ENCODE data around the gene PRDX5. TPM values are rescaled to one million over a fixed set of nuclear protein-coding genes. Genes with fewer than 3 reads are reported as not detected.

Gene PRDX5
- total RNA-seq, 2 donors from 2014 or later: 235 to 289 TPM

DNA sequence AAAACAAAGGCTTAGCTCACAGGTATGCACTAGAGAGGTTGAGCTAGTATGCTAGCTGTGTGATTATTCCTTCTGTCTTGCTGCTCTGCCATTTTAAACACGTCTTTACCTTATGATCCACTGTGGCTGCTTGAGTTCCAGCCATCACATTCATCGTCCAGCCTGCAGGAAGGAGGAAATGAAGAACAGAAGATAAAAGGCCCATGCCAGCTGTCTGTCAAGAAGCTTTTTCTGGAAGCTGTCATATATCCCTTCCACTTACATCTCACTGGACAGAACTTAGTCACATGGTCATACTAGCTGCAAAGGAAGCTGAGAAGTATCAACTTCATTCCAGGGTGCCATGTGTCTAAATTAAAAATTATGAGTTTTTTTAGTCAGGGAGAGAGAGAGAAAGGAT, 9.5 kb downstream of the PRDX5 start:
- Mint-ChIP-seq H3K36me3 (ENCODE audit: low read depth) (no peaks in the 10 kb centered on the region), H3K27me3 (ENCODE audit: insufficient read depth) (peaks cover 4% of the 10 kb centered on the region), H3K27ac (no peak overlapping the region), H3K4me1 (peaks cover 6% of the 10 kb centered on the region), H3K9me3 (no peaks in the 10 kb centered on the region), H3K4me3 (no peak overlapping the region)
- DNase-seq: no peak
- H3K9ac ChIP-seq (ENCODE audit: extremely low read depth, low read length, poor library complexity, severe bottlenecking): no peak overlapping the region
- no peak overlapping the region for H3K27ac ChIP-seq (ENCODE audit: low read depth, low read length)
- no peaks in the 10 kb centered on the region for H3K27me3 ChIP-seq (ENCODE audit: control insufficient read depth, insufficient read depth, low read length, poor library complexity, severe bottlenecking)
- no peaks in the 10 kb centered on the region for H3K9me3 ChIP-seq (ENCODE audit: control insufficient read depth, low read length)
- 97 to 100% methylated on average over 2 of the region's 2 CpGs for WGBS, 2 experiments (ENCODE audit: insufficient coverage in 1 of 2, insufficient read length in 1 of 2)
- H3K4me1 ChIP-seq (ENCODE audit: control insufficient read depth, insufficient read depth, low read length): no peaks in the 10 kb centered on the region
- no peaks in the 10 kb centered on the region for H3K36me3 ChIP-seq (ENCODE audit: control insufficient read depth, insufficient read depth, low read length)
- H3K4me3 ChIP-seq (ENCODE audit: low read length): no peak overlapping the region
- TF ChIP-seq, protein P1, sequence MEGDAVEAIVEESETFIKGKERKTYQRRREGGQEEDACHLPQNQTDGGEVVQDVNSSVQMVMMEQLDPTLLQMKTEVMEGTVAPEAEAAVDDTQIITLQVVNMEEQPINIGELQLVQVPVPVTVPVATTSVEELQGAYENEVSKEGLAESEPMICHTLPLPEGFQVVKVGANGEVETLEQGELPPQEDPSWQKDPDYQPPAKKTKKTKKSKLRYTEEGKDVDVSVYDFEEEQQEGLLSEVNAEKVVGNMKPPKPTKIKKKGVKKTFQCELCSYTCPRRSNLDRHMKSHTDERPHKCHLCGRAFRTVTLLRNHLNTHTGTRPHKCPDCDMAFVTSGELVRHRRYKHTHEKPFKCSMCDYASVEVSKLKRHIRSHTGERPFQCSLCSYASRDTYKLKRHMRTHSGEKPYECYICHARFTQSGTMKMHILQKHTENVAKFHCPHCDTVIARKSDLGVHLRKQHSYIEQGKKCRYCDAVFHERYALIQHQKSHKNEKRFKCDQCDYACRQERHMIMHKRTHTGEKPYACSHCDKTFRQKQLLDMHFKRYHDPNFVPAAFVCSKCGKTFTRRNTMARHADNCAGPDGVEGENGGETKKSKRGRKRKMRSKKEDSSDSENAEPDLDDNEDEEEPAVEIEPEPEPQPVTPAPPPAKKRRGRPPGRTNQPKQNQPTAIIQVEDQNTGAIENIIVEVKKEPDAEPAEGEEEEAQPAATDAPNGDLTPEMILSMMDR (conservative IDR thresholded peaks at IDR 0.05): no peak

DNA sequence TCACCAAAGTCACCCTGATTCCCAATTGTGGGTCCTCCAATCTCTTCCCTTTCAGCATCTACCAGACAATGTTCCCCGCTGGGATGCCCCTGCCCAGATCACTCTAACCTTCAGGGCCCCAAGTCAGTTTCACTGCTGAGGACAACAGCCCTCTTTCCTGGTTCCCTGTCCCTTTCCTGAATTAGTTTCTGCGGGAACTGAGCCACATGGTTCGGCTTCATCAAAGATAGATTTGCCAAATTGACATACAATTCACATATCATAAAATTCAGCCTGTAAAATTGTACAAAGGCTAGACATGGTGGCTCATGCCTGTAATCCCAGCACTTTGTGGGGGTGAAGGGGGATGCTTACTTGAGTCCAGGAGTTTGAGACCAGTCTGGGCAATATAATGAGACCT, 10.1 kb downstream of the PRDX5 start:
- Histone ChIP-seq H3K36me3 (ENCODE audit: control insufficient read depth, insufficient read depth, low read length) (no peaks in the 10 kb centered on the region), H3K27me3 (ENCODE audit: control insufficient read depth, insufficient read depth, low read length, poor library complexity, severe bottlenecking) (no peaks in the 10 kb centered on the region), H3K4me3 (ENCODE audit: low read length) (no peak overlapping the region), H3K9ac (ENCODE audit: extremely low read depth, low read length, poor library complexity, severe bottlenecking) (no peak overlapping the region), H3K4me1 (ENCODE audit: control insufficient read depth, insufficient read depth, low read length) (no peaks in the 10 kb centered on the region), H3K9me3 (ENCODE audit: control insufficient read depth, low read length) (no peaks in the 10 kb centered on the region), H3K27ac (ENCODE audit: low read depth, low read length) (no peak overlapping the region)
- peaks cover 4% of the 10 kb centered on the region for H3K27me3 Mint-ChIP-seq (ENCODE audit: insufficient read depth)
- no peak overlapping the region for H3K27ac Mint-ChIP-seq
- H3K36me3 Mint-ChIP-seq (ENCODE audit: low read depth): no peaks in the 10 kb centered on the region
- H3K4me3 Mint-ChIP-seq: no peak overlapping the region
- TF ChIP-seq, protein P1 (conservative IDR thresholded peaks at IDR 0.05): no peak
- peaks cover 6% of the 10 kb centered on the region for H3K4me1 Mint-ChIP-seq
- 93 to 94% methylated on average over 3 of the region's 3 CpGs for WGBS, 2 experiments (ENCODE audit: insufficient coverage in 1 of 2, insufficient read length in 1 of 2)
- no peak for DNase-seq
- H3K9me3 Mint-ChIP-seq: no peaks in the 10 kb centered on the region

DNA sequence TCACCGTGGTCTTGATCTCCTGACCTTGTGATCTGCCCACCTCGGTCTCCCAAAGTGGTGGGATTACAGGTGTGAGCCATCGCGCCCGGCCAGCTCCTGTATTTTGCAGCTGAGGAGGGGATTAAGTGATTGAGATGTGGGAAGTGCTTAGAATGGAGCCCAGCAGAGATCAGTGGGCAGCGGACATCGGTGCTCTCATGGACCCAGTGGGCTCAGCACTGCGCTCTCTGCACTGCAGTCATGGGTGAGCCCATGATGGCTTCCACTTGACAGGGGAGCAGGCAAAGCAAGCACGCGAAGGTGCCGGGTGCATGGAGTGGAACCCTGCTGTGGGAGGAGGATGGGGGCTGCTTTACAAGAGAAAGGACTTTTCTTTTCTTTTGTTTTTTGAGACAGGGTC, 13.0 kb downstream of the PRDX5 start:
- H3K4me1 ChIP-seq (ENCODE audit: control insufficient read depth, insufficient read depth, low read length): no peaks in the 10 kb centered on the region
- H3K27me3 ChIP-seq (ENCODE audit: control insufficient read depth, insufficient read depth, low read length, poor library complexity, severe bottlenecking): no peaks in the 10 kb centered on the region
- peak; percentile 36 for DNase-seq
- Mint-ChIP-seq H3K36me3 (ENCODE audit: low read depth) (no peaks in the 10 kb centered on the region), H3K27ac (no peak overlapping the region), H3K4me3 (no peak overlapping the region), H3K27me3 (ENCODE audit: insufficient read depth) (peaks cover 4% of the 10 kb centered on the region), H3K4me1 (peaks cover 10% of the 10 kb centered on the region), H3K9me3 (no peaks in the 10 kb centered on the region)
- H3K36me3 ChIP-seq (ENCODE audit: control insufficient read depth, insufficient read depth, low read length): no peaks in the 10 kb centered on the region
- H3K27ac ChIP-seq (ENCODE audit: low read depth, low read length): no peak overlapping the region
- H3K4me3 ChIP-seq (ENCODE audit: low read length): no peak overlapping the region
- TF ChIP-seq, protein P1 (conservative IDR thresholded peaks at IDR 0.05): no peak
- H3K9ac ChIP-seq (ENCODE audit: extremely low read depth, low read length, poor library complexity, severe bottlenecking): no peak overlapping the region
- 81 to 85% methylated on average over 3 to 11 of the region's 11 CpGs for whole genome bisulfite sequencing, 2 experiments (ENCODE audit: insufficient coverage in 1 of 2, insufficient read length in 1 of 2)
- no peaks in the 10 kb centered on the region for H3K9me3 ChIP-seq (ENCODE audit: control insufficient read depth, low read length)
